CD1c-positive myeloid dendritic cell (primary cell): ENCODE results near the gene PARP1.

Experiments
- DNase-seq: peaks from one replicate; pipeline ENCODE4 v3.0.0-alpha.2; 2016; ENCODE audit errors: extremely low spot score

Gene PARP1

DNA sequence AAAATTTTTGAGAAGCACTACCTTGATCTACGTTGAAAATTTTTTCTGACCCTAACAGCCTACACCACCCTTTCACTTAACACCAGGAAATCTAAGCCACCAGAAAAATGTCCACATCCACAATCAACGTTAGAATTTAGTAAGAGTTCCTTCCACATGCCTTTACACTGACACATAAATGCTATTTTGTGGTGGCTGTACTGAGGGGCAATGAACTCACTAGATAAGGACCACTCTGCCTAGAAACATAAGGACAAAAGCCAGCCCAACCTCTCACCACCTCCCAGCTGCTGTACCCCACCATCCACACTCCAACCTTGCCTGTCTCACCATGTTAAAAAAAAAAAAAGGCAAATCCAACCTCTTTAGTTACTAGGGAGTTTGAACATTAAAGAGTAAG lies 29.8 kb downstream of the PARP1 start:
- DNase-seq: no peak

DNA sequence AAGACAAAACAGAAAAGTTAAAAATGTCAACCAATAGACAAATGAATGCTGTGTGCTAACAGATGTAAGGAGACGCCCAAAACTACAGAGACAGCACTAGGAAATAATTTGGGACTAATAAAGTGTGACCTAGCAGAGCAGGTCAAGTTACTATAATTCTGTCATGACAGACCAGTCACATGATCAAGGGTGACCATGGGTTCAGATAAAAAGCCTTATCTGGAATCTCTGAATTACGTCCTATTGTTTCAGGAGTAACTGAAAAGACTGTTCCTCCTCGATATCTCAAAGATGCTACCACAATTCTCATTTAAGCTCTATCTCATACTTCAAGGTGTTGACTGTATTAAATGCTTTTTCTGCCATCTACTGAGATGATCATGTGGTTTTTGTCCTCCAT lies 31.6 kb downstream of the PARP1 start:
- DNase-seq: no peak

DNA sequence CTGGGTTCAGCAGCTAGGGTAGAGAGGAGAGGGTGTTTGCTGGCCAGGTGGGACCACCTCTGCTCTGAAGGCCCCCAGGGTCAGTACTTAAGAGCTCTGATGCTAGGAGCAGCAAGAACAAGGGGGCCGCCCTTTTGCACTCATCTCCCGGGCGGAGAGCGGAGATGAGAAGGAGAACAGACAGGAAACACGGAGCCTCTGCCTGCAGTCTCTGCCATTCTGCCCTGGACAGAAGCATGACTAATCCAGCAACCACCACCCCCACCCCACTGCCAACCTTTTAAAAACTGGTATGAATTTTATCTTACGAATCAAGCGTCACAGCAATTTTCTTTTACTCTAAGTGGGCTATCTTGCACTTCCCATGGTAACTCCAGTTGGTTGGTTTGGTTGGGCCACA lies 34.5 kb downstream of the PARP1 start:
- no peak for DNase-seq

DNA sequence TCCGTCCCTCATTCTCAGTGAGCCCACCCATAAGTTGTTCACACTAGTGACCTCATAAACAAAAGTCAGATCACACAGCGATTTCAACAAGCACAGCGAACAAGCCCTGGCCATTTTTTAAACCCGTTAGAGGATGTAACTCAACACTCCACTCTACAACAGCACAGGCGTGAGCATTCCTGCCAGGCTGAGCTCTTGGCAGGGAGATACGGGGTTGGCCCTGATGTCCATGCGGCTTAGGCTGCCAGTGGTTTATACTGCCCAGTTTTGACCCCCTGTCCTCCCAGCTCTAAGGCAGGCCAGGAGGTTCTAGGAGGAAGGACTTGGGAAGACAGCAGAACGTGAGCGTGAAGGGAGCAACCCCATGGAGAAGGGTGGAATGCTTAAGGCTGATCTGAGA lies 35.0 kb downstream of the PARP1 start:
- DNase-seq: no peak

DNA sequence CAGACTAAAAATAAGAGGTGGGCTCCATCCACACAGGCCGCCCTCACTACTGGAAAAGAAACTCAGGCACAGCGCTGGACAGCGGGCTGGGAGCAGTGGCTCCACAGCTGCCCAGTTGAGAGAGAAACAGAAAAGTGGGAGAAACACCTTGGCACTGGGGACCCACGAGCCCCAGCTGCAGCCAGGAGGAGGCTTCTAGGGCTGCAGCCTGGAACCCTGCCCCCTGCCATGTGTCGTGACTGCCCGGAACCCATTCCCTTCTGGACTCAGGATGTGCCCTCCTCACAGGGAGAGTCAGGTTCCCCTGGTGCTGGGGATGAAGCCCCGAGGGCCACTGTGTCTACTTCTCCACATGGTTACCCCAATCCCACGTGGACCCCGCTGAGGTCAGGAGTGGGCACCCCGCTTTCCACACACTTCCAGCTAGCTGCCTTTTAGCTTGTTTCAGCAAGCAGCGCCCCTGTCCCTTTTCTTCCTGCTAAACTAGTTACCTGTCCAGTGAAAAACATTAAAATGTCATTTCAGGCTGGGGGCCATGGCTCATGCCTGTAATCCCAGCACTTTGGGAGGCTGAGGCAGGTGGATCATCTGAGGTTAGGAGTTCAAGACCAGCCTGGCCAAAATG lies 35.9 kb downstream of the PARP1 start:
- no peak for DNase-seq

DNA sequence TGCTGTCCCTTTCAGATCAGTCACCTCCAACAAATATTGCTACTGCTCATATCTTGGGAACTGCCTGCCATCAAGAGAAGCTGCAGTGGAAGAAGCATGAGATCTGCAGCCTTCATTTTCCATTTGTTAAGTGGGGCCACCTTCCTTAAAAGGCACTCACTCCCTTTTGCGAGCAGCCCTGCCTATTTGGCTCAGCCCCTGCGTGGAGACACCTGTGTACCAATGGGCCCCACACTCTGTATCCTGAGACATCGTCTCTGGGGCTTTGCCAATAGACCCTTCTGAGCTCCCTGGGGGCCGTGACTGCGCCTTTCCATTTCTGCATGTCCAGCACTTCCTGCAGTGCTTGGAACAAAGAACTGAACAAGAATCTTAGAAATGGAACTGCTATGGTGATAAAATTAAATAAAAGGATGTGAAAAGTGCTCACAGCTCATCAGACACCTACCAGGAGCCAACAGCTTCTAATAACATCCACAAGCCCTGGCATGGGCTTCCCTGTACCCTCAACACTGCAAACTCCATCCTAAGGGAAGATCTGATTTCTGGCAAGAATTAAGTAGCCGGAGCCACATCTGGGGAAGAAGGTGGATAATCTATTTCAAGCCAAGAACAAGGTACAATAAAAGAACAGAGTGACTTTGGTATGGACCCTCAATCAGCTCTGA lies 36.7 kb downstream of the PARP1 start:
- DNase-seq: no peak

DNA sequence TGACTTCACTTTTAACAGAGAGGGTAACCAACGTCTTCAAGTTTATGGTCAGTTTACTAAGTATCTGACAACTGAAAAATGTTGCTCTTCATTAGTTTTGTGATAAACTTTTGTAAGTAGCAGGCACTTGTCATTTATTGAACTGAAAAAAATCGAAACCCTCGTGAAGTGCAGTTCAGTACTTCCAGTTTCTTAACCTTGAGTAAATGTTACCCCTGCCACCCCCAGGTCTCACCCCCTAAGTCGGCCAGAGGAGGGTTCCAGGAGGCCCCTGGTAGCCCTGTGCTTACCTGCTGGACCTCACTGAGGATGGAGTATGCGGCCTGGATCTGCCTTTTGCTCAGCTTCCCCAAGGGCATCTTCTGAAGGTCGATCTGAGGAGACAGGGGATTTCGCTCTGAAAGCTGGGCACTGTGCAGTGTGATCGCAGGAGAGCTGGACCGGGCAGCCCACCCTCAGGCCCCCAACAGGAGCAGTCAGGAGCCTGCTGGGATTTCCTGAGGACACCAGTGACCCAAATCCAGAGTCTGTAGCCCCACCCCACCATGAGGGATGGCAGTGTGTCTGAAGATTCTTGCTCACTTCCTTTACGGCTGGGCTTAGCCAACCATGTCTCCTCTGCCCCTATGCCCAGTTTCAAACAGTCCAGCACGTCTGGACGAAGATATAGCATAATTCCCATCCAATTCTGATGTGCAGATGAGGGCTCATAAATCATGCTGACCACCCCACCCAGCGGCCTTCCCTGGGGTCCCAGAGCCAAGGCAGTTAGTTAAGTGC lies 37.6 kb downstream of the PARP1 start:
- DNase-seq: no peak

DNA sequence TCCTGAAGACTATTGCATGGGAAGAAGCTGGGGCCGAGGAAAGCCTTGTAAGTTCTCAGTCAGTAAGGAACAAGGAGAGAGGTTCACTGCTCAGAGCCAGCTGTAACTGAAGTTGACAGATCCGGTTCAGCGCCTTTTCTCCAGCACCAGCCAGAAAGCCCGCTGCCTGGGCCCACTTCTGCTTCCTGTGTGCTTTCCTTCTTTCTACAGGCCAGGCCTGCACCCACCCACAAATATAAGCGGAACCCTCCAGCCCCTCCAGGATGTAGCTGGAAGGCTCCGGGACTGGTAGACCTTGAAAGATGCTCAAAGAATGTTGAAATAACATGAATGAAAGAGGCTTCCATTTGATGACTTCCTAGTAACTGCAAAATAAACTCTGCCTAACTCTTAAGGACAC lies 38.8 kb downstream of the PARP1 start:
- DNase-seq: no peak

DNA sequence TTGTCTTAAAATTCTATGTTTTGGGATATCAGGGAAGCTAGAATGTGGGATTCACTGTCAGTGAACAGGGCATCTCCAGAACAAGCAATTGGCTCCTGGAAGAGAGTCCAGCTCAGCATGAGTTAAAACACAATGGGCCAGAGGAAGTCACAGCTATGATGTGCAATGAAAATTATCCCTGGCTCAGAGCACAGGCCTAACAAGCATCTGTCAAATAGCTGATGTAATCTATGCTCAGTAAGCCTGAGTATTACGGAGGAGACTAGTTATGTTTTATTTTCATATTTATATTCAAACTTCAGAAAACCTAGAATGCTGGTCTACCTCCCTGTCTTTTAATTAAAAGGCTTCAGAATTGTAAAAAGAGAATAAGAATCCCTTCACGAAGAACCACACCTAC lies 41.6 kb downstream of the PARP1 start:
- no peak for DNase-seq

DNA sequence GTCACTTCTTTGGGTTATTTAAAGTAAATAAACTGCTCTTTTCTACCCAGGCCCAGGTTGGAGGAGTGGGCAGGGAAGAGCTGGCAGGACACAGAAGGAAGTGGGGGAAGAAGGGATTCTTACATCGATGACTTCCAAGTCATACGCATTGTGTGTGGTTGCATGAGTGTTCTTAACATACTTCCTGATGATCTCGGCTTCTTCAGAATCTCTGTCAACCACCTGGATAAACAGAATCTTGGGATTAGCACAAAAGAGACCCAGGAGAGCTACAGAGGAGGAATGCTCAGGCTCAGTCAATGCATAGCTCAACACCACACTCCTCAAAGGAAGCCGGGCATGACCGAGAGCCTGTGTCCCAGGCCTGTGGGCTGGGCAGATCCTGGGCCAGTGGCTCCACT lies 42.1 kb downstream of the PARP1 start:
- no peak for DNase-seq

DNA sequence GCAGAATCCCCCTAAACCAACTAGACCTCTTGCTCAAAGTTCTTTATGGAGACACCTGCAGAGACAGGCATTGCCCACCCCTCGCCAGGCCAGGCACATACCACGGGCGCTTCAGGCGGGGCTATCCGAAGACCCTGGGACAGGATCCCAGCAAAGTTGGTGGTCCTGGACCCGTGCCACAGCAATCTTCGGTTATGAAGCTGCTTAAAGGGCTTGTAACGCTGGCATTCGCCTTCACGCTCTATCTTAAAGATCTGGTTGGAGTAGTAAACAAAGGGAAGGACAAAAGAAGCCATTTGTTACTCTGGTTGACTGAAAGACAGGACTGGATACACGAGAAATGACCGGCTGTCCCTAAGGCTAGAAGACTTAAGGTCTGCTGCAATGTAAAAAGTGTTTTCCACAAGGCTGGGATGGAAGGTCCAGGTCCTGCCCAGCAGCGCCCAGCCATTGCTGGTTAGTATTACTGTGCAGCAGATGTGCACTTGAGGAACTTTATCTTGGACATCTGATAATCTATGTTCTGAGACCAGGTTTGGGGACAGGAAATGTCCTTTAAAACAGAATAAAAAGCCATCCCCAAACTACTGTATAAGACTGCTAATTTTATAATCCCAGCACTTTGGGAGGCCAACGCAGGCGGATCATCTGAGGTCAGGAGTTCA lies 42.9 kb downstream of the PARP1 start:
- DNase-seq: no peak

DNA sequence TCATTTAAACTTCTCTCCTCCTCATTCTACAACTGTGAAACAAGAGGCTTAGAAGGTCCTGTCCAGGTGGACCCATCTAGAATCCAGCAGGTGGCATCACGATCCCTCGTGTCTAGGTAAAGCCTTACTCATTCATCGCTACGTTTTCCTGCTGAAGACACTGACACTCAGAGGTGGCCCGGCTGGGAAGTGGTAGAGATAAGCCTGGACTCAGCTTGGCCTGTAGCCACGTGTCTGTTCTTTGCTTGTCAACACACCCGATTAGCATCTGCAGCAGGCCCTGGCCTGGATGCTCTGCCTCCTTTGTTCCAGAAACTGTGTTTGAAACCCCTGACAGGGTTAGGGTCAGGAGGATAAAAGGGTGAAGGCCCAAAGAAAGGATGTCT lies 43.4 kb downstream of the PARP1 start:
- no peak for DNase-seq

DNA sequence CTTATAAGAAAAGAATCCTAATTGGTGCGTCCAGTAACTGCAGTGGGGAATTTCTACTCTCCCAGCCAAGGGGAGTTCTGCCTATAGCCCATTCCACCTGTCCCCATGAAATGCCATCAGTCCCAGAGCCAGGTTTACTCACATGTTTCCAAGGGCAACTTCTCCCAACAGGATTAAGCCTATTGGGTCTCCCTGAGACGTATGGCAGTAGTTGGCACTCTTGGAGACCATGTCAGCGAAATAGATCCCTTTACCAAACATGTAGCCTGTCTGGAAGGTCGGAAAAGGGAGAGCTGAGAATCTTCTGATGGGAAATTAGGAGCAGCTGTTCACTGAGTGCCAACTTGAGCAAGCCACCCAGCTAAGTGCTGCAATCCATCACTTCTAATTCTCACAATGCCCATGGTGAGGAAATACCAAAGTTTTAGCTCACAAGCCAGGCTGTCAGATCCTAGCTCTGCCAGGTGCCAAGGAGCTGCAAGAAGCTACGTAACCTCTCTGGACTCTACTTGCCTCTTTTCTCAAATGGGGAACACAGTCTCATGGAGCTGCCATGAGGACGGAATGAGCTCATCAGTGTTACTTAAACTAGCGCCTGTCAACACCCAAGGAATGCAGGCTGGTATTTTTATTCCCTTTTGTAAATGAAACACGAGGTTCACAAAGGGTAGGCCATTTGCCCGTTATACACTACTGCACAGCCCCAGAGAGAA lies 43.9 kb downstream of the PARP1 start:
- no peak for DNase-seq

DNA sequence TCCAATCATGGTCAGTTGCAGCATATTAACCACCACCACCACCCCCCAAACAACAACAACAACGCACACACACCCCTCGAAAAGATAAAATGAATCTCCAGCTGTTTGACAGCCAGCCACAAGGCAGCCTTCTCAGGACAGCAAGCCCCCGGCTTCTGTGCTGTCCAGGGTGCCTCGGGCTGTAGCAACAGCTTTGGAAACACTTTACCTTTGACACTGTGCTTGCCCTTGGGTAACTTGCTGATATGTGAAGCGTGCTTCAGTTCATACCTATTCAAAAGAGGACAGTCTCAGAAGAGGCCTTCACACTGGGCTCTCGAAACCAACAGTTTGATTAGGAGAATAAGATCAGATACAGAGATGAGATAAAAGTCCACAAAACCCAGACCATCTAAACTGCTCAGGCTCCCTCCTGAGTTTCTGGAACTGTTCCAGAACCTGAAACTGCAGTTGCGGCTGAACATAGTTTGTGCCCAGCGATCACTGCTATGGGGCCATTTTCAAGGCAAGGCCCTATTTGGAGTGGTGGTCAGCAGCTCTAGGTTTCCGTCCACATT lies 44.9 kb downstream of the PARP1 start:
- DNase-seq: no peak

DNA sequence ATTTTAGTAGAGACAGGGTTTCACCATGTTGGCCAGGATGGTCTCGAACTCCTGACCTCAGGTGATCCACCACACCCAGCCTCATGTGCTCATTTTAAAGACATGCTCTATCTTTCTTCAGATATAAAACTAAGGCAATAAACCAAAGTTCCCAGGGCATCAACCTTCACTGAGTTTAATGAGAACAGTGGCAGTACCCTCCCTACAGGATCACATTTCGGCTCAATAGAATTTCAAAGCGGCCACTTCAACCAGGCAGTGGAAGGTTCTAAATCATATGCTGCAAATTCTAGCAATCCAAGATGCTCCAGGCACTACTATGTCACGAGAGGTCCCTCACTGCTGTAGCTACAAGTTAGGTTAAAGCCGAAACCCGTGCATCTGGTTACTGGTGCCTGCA lies 45.5 kb downstream of the PARP1 start:
- no peak for DNase-seq

DNA sequence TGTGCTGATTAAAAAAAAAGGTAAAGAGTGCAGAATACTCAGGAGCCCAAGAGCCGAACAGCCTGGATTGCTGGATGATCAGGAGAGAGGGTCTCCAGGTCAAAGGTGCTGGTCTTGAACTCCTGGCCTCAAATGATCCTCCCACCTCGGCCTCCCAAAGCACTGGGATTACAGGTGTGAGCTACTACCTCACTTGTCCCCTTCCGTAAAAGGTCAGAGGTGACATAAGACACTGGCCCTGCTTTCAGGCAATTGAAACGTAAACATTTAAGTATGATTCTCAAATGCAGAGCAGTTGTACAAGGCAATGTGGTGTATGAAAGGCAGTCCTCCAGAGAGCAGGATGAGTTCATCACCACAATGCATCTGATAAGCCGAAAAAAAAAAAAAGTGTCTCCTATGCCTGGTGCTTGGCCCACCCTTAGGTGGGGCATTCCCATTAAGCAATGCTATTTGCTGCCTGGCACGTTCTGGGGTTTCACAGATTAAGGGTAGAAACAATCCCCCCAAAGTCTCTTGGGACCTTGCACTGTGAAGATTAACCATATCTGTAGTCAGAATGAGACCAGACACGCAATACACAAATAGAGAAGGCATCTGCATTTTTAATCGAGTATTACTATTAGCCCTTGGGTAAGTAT lies 47.7 kb downstream of the PARP1 start:
- no peak for DNase-seq

DNA sequence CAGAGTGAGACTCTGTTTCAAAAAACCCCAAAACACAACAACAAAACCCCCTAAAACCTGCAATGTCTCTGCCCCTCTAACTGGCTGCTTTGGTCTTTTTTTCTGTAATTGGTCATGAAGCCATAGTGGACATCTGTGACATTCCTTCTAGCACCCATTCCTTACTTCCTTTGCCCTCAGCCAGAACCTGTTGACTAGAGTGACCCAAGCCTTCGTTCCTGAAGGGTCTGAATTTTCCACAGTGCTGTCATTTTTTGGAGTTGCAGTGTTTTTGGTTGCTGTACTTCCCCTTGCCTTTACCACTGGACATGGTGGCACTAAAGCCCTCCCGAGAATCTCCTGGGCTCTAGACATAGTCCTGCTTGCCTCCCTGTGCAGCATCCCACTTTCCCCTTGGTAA lies 50.5 kb downstream of the PARP1 start:
- DNase-seq: no peak

DNA sequence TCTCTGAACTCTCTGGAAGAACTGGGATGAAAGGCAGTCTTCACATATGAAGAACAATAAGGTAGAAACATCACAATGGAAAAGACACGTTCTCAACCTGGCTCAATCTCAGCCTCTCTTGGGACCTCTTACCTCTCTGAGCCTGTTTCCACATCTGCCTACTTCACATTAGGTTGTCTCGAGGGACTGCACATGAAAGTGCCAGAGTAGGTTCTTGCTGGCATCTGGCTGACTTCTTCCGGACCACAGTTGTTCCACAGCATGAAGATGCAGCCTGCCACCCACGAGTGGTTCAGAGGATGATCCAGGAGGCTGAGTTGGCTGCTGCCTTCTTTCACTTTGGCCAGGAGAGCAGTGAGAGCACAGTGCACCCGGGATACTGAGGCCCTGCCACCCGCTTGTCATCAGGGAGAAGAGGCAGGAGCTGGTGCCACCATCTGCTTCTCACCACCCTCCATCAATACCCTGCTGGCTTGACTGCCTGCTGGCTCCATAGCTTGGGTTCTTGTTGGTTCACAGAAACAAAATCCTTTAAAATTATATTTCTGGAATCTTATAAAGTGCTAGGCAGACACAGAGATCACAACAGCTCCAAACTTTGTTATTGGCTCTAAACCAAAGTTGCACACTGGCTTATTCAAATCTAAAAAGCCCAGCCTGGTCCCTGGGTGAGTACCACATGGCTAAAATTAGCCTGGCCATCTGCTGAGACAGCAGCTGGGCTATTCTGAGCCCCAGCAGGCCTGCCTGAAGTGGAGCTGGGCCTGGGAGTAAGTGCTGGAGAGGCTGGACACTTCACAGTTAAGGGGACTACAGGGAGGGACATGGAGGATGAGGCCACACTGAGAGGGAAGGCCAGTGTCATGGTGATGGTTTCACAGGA lies 52.0 kb downstream of the PARP1 start:
- no peak for DNase-seq

DNA sequence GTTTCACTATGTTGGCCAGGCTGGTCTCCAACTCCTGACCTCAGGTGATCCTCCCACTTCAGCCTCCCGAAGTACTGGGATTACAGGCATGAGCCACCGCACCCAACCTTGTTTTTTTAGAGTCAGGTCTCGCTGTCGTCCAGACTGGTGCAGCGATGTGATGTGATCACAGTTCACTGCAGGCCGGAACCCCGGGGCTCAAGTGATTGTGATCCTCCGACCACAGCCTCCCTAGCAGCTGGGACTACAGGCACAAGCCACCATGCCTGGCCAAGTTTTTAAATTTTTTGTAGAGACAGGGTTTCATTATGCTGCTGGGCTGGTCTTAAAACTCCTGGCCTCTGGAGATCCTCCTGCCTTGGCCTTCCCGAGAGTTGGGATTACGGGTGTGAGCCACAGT lies 52.9 kb downstream of the PARP1 start:
- no peak for DNase-seq
